EH (cell line): ENCODE results near the gene MS4A10.
"Not testable (repeated sequence)": the region's sequence is repeated elsewhere in the genome, so short reads cannot be mapped to it uniquely, and the experiment has no call there.

Source experiments
- DNase-seq: peaks from one replicate; pipeline ENCODE4 v3.0.0-alpha.2; 2015; ENCODE audit warnings: low read depth

The MS4A10 gene

DNA sequence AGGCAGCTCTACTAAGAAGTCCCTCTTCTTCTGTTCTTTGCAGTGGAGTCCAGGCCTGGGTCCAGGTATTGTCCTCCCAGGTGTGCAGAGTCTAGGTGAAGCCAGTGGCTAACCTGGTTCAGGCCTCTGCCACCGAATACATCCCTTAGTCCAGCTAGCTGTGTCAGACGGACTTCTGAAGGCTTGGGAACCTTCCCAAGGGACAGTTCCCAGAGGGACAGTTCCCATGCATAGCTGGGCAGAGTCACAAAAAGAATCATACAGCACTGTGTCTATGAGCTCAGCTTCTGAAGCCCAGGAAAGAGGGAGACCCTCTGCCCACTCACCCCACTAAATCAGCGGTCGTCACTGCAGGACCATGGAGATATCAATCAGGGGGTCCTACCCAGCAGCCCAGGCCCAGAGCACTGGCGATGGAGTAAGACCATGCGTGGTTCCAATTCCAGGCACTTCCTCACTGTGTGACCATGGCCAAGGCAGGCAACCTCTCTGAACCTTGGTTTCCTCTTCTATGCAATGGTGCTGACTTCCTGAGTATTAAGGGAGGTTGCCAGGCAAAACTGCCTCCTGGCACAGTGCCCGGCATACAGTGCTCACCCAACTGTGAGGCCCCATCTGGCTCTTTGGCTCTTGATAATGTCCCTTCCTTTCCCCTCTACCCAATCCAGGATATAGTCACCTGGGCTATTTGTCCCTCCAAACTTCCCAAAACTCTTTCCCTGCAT, 3.4 kb downstream of the MS4A10 start:
- DNase-seq: no peak

DNA sequence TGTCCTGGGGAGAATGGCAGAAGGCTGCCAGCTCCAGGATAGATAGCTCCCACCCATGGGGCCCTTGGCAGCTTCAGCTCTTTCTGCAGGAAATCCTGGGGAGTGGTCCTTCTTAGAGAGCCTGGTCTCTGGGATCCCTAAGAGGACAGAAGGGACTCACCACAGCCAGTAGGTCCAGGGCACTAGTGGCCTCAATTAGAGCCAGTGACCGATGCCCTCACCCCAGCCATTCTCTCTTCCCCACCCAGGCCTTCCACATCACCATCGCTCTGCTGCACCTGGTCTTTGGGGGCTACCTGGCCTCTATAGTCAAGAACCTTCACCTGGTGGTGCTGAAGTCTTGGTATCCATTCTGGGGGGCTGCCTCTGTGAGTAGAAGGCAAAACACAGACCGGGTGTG, 5.6 kb downstream of the MS4A10 start:
- no peak for DNase-seq

DNA sequence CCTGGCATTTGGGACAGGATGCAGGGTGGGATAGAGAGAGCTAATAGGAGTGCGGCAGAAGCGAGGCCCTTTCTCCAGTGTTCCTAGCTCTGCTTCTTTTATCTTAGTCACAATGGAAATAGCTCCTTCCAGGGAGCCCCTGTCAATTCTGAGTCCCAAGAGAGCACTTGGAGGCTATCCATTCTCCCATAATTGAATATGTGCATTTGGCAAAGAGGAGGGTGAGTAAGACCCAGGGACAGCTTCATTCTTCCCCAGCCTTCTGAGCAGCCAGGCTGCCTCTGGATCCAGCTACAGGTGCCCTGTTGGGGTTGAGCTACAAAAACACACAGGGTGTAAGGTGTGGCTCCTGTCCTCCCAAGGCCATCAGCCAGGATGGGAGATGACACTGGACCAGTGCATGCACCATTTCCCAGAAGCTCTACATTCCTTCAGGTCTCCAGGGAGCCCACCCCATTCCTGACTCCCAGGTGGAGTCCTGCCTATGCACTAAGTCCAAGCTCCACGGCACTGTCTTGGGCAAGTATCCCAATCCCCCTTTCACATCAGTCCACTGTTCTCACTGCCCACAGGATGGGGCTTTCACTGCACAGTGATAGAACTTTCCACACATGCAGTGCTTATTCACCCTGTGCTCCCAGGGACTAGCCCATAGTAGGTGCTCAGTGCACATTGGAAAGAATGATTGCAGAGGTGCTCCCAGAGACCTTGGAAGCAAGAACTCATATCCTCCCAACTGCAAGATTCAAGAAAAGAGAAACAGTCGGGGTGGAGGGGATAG, 6.2 kb downstream of the MS4A10 start:
- DNase-seq: no peak

DNA sequence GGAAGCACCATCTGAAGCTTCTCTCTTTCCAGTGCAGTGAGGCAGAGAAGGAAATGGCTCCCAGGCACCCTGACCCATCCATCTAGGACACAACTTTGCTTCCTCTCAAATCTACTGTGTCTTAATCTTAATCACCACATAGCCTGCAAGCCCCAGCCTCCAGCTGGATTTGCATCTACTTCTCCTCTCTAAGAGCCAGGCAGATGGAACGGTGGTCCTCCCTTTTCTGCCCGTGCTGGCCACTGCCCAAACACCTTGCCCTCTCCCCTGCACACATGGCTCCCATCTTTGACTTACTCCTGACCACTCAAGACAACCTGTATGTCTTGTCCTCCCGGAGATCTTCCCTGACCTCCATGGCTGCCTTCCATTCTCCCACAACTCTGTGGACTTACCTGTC, 7.4 kb downstream of the MS4A10 start:
- DNase-seq: no peak

DNA sequence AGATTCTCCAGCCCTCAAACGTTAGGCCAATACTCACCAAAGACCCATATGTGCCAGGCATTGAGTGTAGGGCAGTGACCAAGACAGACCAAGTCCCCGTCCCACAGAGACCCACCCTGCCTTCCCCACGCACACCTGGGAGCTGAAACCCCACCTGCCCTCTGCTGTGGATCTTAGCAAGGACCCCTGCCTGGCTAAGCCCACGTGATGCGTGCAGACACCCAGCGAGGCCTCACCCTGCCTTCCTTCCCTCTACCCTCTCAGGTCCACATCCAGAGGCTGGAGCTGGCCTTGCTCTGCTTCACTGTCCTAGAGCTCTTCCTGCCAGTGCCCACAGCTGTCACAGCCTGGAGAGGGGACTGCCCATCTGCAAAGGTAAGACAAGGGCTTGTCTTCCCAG, 10.2 kb downstream of the MS4A10 start:
- DNase-seq: no peak

DNA sequence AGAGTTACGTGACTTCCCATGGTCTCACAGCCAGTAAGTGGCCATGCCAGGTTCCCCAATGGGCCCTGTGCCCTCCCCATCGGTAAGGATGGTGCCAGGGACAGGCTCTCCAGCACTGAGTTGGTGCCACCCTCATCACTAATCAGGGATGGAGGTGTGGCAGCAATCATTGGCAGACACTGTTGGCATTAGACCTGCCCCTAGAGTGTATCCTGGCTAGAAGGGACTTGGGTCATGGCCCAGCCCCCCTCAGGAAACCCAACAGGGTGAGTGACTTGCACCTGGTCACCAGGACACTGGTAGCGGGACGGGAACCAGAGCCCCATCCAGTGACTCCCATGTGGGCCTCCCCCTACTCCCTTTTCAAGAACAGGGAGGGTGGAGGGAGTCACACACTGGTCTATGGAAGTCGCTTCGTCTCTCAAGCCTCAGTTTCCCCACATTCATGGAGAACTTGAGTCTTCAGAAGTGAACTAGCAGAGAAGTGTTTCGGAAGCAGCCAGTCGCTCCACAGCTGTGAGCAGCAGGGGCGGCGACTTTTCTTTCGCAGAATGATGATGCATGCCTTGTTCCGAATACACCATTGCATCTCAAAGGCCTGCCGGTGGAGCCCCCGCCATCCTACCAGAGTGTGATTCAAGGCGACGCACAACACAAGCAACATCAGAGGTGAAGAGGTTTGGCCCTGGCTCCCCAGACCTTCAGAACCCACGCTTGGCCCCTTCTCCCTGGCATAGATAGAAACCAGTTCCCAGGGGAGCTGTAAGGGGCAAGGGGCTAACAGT, 12.9 kb downstream of the MS4A10 start:
- DNase-seq: no peak

DNA sequence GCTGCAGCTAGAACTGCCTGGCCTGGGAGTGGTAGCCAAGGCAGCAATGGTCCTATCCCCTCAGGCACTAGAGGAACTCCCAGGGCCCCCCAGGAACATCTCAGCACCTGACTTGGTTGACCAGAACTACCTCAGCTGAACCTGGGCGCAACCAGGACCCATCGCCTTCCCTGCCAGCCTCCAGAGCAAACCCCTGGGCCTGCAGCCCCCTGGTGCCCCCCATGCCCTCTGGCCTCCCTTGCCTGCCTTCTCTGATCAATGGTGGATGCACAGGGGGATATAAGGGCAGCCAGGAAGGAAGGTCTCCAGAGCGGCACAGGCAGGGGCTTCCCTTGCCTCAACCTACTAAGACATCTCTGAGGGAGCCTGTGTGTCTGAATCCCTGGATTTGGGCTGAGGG, 13.5 kb downstream of the MS4A10 start:
- DNase-seq: no peak

DNA sequence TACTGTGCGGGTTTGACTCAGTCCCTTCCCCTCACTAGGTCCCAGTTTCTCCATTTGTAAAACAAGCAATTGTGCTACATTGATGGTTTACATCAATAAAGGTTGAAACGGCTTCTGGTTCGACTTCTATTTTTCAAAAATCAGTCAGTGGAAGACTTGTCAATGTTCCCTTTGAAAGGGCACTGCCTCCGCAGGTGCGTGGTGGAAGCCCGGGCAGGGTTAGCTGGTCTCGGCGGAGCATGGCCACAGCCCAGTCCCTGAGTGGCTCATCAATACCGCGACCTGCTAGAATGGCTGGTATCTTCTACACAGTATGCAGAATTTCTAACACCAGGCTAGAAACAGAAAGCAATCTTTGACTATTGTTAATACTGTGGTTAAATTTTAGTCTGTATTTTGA, 16.1 kb downstream of the MS4A10 start:
- DNase-seq: no peak

DNA sequence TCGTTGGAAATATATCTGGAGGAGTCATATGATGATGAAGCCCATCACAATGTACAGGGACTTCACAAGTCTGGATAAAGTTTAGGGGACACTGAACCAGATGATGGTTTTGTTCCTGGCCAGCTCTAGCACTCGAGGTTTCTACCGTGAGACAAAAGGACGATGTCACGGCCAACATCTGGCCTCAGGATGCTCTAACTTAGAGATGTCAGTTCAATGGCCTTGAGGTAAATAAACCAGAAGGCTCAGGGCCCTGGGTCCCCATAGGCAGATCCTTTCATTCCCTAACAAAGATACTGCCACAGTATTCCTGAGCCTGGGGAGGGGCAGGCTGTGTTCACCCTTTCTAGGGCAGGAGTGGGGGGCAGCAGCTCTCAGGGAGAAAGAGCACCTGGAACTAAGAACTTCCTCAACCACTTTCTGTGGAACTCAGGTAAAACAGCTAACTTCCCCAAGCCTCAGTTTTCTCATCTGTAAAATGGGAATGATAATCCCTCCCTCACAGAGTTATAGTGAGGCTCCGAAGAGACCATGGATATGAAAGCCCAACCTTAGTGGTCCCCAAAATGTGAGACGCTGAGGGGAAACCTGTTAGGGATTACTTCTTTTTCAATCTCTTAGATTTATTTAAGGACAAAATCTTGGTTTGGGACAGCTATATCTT, 18.3 kb downstream of the MS4A10 start:
- DNase-seq: no peak

DNA sequence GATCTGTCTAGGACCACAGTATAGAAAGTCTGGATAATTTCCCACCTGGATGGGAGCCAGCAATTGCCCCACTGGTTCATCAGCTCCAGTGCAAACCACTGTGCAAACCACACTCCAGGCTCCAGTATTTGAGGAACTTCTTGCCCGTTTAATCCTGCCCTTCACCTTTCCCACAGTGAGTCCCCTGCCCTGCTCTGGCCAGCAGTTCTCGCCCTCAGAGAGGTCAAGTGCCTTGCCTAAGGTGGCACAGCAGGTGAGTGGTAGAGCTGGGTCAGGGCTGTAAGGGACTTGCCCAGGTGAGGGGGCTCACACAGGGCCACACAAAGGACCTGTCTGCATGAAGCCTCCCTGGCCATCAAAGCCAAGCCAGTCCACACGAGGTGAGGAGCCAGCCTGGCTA, 24.1 kb downstream of the MS4A10 start:
- no peak for DNase-seq

DNA sequence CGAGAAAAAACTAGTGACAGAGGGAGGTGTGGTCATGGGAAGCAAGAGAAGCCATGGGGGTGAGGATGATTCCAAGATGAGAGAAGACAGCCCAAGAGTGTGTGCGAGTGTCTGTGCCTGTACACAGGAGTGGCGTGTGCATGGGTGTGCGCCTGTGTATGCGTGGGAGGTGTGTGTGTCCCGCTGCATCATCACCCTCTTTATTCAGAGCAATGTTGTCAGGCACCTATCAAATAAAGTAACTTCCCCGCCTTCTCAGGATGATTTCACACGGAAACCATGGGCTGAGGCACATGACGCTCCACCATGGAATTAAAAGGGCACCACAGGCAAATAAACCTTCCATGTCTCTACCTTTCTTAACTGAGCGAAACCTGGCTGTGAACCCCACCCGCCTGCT, 24.6 kb downstream of the MS4A10 start:
- no peak for DNase-seq

DNA sequence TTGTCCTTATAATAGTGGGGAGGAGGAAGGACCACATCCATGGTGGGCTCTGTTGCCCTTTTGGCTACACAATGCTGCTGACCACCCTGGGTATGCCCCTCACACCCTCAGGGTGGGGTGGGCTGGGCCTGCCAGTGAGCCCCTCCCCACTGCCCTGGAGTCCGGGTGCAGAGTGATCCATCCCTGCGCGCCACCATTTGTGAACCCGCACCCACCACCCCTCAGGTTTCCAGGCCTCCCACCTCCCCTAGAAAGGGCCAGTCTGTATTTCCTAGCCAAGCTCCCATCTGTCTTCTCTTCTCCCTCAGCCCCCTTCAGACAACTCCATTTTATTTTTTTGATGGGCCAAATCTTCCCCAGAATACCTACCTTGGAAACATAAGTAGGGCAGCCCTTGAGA, 25.0 kb downstream of the MS4A10 start:
- no peak for DNase-seq

DNA sequence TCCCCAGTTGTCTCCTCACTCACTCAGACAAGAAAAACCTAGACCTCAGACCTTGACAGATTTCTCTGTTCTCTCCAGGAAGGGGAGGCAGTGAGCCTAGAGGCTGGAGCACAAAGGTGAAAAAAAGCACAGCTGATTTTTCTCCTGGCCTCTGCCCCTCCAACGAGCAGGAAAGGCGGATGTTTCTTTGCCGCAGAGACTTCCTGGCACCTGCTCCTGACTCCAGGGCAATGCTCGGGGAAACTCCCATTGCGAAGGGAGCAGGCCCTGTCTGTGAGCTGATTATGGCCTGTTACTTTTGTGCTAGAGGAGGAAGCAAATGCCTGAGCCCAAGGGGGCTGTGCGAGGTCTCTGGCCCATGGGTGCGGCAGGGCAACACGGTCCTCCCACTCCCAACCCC, 25.4 kb downstream of the MS4A10 start:
- DNase-seq: no peak

DNA sequence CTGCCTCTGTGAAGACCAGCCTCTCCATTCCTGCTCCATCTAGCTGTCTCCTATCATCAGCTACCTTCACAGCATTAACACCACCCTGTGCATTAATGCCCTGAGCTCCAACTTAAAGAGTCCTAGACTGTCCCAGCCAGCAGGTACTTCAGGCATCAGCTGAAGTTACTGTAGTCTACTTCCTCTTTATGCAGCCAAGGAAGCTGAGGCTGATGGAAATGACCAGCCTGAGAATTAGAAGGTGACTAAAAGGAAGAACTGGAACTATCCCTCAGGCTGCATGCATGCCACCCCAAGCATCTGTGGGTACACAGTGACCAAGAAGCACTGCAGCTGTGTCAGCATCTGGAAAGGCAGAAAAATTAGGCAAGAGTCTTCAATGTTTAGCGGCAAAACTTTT, 28.2 kb downstream of the MS4A10 start:
- DNase-seq: no peak

DNA sequence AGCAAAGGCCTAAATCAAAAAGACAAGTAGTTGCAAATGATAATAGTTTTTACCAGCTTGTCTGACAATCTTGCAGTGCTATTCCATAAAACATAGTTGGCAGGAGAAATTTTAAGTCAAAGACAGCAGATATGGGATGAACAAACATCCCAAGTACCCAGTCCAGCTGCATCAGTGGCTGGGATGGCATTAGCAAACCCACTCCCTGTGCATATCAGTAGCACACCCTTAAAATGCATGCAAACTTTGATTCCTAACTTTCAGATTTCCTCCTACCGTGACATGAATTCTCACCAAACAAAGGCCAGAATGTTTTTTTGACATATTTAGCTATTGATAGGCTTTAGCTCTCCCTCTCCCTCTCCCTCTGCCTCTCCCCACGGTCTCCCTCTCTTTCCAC, 29.0 kb downstream of the MS4A10 start:
- DNase-seq: no peak

DNA sequence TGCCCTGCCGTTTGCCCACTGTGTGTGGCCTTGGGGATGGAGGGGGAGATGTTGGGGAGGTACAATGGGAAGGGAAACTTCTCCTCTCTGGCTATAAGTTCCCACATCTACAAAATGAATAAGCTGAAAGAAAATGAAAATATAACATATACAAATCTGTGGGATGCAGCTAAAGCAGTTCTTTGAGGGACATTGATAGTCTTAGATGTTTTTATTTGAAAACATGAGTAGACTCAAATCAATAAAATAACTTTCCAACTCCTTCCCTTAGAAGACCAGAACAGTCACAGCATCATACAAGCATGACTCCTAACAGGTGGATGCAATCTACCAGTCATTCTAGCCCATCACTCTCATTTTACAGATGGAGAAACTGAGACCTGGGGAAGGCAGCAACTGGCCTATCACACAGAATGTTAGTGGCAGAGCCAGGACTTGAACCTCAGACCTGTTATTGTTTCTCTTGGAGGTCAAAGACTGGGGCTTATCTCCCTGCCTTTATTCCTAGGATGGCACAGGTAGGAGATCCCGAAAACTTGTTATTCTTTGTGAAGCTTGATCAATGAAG, 31.5 kb downstream of the MS4A10 start:
- DNase-seq: no peak

DNA sequence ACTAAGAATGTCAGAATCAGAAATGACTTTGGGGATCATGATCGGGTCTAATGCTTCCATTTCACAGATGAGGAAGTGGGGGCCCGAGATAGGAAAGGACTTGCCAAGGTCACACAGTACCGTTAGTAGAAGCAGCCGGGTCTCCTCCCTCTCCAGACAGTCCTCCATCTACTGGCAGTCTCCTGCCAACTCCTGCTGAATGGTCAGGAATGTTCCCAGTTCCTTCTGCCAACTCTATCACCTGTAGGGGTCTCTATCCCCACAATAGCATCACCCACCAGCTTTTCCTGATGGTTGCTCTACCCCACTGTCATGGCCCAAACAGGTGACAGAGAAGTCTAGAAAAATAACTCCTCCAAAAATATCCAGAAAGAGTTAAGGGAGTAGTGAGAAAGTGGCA, 32.9 kb downstream of the MS4A10 start:
- DNase-seq: no peak

DNA sequence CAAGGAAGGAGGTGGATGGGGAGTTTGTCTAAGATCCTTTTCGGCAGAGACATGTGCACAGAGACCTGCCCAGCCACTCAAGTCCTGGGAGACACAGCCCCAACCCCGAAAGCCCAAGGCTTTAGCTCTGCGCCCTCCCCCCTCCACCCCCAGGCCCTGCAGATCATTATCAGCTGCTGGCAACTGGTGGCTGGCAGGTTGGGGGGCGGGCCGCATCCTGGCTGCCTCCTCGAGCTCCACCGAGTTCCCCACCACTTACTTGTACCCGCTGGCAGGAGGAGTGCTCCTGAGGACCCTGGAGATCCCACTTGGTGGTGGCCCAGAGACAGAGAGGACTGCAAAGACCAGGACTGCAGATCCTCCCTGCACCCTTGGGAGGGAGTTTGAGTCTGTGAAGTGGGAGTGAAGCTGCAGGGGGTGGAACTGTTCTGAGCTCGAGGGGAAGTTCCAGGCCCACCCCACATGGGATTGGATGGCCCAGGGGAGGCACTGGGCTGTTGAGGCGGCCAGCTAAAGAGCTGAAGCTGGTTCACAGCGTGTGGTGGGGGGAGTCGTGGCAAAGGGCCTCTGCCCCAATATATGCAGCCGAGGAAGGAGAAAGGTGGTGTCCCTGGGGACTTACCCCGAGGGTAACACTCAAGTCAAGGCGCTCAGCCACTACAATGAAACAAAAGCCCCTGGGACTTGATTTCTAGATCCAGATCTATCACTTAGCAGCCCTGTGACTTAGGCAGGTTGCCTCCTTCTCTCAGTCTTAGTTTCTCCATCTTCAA, 36.9 kb downstream of the MS4A10 start:
- DNase-seq: no peak

DNA sequence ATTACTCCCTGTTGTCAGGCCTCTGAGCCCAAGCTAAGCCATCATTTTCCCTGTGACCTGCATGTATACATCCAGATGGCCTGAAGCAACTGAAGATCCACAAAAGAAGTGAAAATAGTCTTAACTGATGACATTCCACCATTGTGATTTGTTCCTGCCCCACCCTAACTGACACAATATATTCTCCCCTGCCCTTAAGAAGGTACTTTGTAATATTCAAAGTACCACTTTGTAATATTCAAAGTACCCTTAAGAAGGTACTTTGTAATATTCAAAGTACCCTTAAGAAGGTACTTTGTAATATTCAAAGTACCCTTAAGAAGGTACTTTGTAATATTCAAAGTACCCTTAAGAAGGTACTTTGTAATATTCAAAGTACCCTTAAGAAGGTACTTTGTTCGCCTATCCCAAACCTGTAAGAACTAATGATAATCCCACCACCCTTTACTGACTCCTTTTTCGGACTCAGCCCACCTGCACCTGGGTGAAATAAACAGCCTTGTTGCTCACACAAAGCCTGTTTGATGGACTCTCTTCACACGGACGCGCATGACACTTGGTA, 38.7 kb downstream of the MS4A10 start:
- not testable (repeated sequence) for DNase-seq

DNA sequence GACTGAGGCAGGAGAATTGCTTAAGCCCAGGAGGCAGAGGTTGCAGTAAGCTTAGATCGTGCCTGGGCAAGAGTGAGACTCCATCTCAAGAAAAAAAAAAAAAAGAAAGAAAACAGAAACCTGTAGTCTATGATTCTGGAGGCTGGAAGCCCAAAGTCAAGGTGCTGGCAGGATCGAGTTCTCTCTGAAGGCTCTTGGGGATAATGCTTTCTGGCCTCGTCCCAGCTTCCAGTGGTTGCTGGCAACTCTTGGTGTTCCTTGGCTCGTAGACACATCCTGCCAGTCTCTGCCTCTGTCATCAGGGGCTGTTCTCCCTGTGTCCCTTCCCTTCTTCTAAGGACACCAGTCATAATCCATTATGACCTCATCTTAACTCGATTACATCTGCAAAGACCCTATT, 40.0 kb downstream of the MS4A10 start:
- DNase-seq: no peak

DNA sequence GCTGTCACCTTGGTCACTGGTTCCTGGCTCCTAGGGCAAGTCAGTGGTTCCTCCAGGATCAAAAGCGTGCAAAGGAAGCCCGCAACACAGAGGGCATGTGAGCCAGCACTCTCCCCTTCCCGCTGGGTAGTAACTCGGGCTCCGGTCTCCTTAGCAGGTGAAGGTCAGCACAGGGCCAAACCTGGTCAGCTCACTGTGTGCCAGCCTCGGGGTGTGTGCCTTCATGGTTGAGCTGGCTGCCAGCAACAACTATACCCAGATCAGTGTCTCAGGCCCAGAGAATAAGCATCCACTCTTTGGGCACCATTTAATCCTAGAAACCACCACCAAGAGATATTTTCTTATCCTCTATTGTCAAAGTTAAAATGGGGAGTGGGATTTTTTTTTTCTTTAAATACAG, 40.7 kb downstream of the MS4A10 start:
- DNase-seq: no peak
